Measurements from ENCODE around the gene NEK2. TPM values are rescaled to one million over a fixed set of nuclear protein-coding genes. Genes with fewer than 3 reads are reported as not detected.
A peak's percentile ranks its signal among the peaks of the same experiment; 100 is the strongest.

Gene NEK2
- total and polyA plus RNA-seq, 8 donors: 0.05 to 0.55 (median 0.24) TPM; not detected in 2

- DNase-seq: no peak
- WGBS, 2 donors: 63 to 64% methylated on average over 11 of the region's 11 CpGs
- FAIRE-seq: no peak
These were observed 60.8 kb downstream of the NEK2 start for GRCh38 chr1:211614615-211615014.

GRCh38 chr1:211613951-211614350 lies 61.5 kb downstream of the NEK2 start:
- WGBS, 2 donors: 53 to 60% methylated on average over 5 of the region's 5 CpGs

More at GRCh38 chr1:211614615-211615014, 60.8 kb downstream of the NEK2 start:
- no peak for ATAC-seq
- no peaks in the 10 kb centered on the region for H3K9me3 ChIP-seq
- no peak overlapping the region for H3K27ac ChIP-seq
- no peaks in the 10 kb centered on the region for H3K27me3 ChIP-seq
- intact Hi-C loops (cut with DNase I): no loop called here
- no peaks in the 10 kb centered on the region for H3K36me3 ChIP-seq
- no peak overlapping the region for H3K4me3 ChIP-seq
- H3K4me1 ChIP-seq: no peaks in the 10 kb centered on the region
- no peak for TF ChIP-seq CTCF (IDR thresholded peaks at IDR 0.05)

GRCh38 chr1:211613108-211613947 lies 62.1 kb downstream of the NEK2 start:
- 82% methylated on average over 8 of the region's 8 CpGs for WGBS, 2 donors
- H3K27me3 ChIP-seq: no peaks in the 10 kb centered on the region
- FAIRE-seq (no peak), DNase-seq (peak in 2 of 6 donors; percentile 22 to 64), ATAC-seq (peak in 3 of 4 donors; percentile 74 to 88 (median 88))
- no peak for TF ChIP-seq CTCF (IDR thresholded peaks at IDR 0.05)
- intact Hi-C loops (cut with DNase I): no loop called here
- H3K36me3 ChIP-seq: no peaks in the 10 kb centered on the region
- H3K4me1 ChIP-seq: no peaks in the 10 kb centered on the region
- H3K4me3 ChIP-seq: no peak overlapping the region
- H3K27ac ChIP-seq: no peak overlapping the region
- no peaks in the 10 kb centered on the region for H3K9me3 ChIP-seq

More at GRCh38 chr1:211613951-211614350, 61.5 kb downstream of the NEK2 start:
- Histone ChIP-seq H3K4me3 (no peak overlapping the region), H3K9me3 (no peaks in the 10 kb centered on the region), H3K4me1 (no peaks in the 10 kb centered on the region), H3K27ac (no peak overlapping the region), H3K36me3 (no peaks in the 10 kb centered on the region), H3K27me3 (no peaks in the 10 kb centered on the region)
- TF ChIP-seq CTCF (IDR thresholded peaks at IDR 0.05): no peak
- FAIRE-seq: no peak
- no peak for ATAC-seq
- intact Hi-C loops (cut with DNase I): no loop called here
- no peak for DNase-seq

GRCh38 chr1:211612786-211613107 lies 62.7 kb downstream of the NEK2 start:
- TF ChIP-seq CTCF (IDR thresholded peaks at IDR 0.05): no peak

More at GRCh38 chr1:211612786-211613107, 62.7 kb downstream of the NEK2 start:
- H3K4me3 ChIP-seq: no peak overlapping the region
- peaks cover 0 to 5% (median 0%) of the 10 kb centered on the region in 3 donors for H3K4me1 ChIP-seq
- H3K27ac ChIP-seq: no peak overlapping the region
- intact Hi-C loops (cut with DNase I): no loop called here
- no peaks in the 10 kb centered on the region for H3K27me3 ChIP-seq
- no peaks in the 10 kb centered on the region for H3K36me3 ChIP-seq
- no peak for DNase-seq
- no peak for FAIRE-seq
- peak in 1 of 4 donors; percentile 3 for ATAC-seq
- 89 to 92% methylated on average over 6 of the region's 6 CpGs for WGBS, 2 donors
- H3K9me3 ChIP-seq: no peaks in the 10 kb centered on the region

Other genes starting within 250 kb of the NEK2 start
- under 1 TPM in 1 of 6 donors, not detected in 5; 0.06 TPM for gene RD3, start 183.5 kb downstream of the NEK2 start, total RNA-seq
- under 1 TPM in 1 of 2 donors, not detected in 1; 0.09 TPM for gene RD3, start 183.5 kb downstream of the NEK2 start, polyA plus RNA-seq
- 10 to 100 TPM in 3 of 6 donors, 1 to 10 TPM in 3; 4.7 to 19.5 (median 9.8) TPM for gene SLC30A1, start 96.5 kb downstream of the NEK2 start, total RNA-seq
- 1 to 10 TPM; 1.5 to 7.1 TPM for gene SLC30A1, start 96.5 kb downstream of the NEK2 start, polyA plus RNA-seq
- gene LPGAT1, start 155.1 kb upstream of the NEK2 start, total RNA-seq: 10 to 100 TPM; 20.7 to 49.7 (median 25.7) TPM
- 10 to 100 TPM in 1 of 2 donors, 1 to 10 TPM in 1; 8.2 to 12.6 TPM for gene LPGAT1, start 155.1 kb upstream of the NEK2 start, polyA plus RNA-seq